Ovary (tissue), 3 donors: Measurements from ENCODE around the gene RAET1E.

Experiments used
- EP300 ChIP-seq: sonication (generic); formaldehyde crosslinking; IDR thresholded peaks from one replicate; pipeline ENCODE4 v1.6.1; 2017; ENCODE audit warnings: antibody characterized with exemption
- POLR2A ChIP-seq: fragments of 450-650 bp; IDR thresholded peaks from one replicate; pipeline ENCODE4 v1.6.1; 2017; ENCODE audit warnings: antibody characterized with exemption, mild to moderate bottlenecking, moderate library complexity
- TF ChIP-seq, protein P1 (sequence below), 3 donors: fragments of 450-650 bp in 2 of 3; fragments of 200-600 bp in 1 of 3; IDR thresholded peaks; one replicate each; pipeline versions ENCODE4 v1.5.1 to v1.8.0; 2016 to 2022; ENCODE audit warnings: antibody characterized with exemption in 3 of 3, mild to moderate bottlenecking in 1 of 3
- donor health status: DM: no; HTN: no; CAD: no.

DNA sequence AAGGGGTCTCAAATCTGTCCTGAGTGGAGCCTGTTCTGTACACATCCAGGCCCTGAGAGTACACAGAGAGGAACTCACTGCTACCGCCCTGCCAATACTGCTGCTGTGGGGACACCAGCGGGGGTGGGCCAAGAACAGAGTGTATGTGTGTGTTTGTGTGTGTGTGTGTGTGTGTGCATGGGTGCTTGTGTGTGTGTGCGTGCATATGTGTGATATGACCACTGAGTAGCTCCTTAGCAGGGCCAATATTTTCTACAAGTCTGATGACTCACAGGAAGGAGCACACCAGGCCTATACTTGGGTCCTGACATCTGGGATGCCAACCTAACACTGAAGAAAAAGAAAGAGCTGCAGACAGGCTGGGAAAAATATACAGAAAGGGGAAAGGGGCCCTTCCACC lies 1.4 kb downstream of the RAET1E start:
- TF ChIP-seq POLR2A (no peak), EP300 (no peak)
- TF ChIP-seq, protein P1, sequence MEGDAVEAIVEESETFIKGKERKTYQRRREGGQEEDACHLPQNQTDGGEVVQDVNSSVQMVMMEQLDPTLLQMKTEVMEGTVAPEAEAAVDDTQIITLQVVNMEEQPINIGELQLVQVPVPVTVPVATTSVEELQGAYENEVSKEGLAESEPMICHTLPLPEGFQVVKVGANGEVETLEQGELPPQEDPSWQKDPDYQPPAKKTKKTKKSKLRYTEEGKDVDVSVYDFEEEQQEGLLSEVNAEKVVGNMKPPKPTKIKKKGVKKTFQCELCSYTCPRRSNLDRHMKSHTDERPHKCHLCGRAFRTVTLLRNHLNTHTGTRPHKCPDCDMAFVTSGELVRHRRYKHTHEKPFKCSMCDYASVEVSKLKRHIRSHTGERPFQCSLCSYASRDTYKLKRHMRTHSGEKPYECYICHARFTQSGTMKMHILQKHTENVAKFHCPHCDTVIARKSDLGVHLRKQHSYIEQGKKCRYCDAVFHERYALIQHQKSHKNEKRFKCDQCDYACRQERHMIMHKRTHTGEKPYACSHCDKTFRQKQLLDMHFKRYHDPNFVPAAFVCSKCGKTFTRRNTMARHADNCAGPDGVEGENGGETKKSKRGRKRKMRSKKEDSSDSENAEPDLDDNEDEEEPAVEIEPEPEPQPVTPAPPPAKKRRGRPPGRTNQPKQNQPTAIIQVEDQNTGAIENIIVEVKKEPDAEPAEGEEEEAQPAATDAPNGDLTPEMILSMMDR (IDR thresholded peaks at IDR 0.05), result no peak
